ENCODE data around the gene DNAJC16. TPM values are rescaled to one million over a fixed set of nuclear protein-coding genes. Genes with fewer than 3 reads are reported as not detected.
A peak's percentile ranks its signal among the peaks of the same experiment; 100 is the strongest.

Gene DNAJC16
- total and polyA plus RNA-seq, 2 of the 13 experiments (the other 11 are each of a cell fraction or from before 2014, with no cell fraction given), result 11.4 to 15.4 TPM

DNA sequence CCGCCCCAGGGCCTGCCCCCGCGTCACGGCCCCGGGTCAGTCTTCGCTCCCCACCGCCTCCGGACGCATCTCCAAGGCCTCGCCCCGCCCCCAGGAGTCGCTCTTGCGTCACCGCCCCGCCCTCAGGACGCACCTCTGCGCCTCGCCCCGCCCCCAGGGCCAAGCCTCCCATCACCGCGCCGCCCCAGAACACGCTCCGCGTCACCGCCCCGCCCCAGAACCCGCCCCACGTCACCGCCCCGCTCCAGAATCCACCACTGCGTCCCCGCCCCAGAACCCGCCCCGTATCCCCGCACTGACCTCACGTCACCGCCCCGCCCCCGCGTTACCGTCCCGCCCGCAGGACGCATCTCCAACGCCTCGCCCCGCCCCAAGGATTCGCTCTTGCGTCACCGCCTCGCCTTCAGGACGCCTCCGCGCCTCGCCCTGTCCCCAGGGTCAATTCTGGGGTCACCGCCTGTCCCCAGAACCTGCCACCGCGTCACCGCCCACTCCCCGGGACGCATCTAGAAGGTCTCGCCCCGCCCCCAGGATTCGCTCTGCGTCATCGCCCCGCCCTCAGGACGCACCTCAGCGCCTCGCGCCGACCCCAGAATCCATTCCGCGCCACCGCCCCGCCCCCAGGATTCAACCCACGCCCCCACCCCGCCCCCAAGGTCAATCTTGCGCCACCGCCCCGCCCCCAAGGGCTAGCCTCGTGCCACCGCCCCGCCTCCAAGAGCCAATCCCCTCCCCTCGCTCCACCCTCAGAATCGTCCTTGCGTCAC, 2.2 kb upstream of the DNAJC16 start (continued):
- TF ChIP-seq ZNF660 (CRISPR knock-in tag; IDR thresholded peaks at IDR 0.05; ENCODE audit: borderline replicate concordance, low read depth), result no peak
- no peak for TF ChIP-seq CC2D1A (CRISPR knock-in tag; IDR thresholded peaks at IDR 0.05)
- TF ChIP-seq HNRNPL (IDR thresholded peaks at IDR 0.05; ENCODE audit: low read depth, low read length), result no peak
- no peak for TF ChIP-seq MZF1 (CRISPR knock-in tag; IDR thresholded peaks at IDR 0.05; ENCODE audit: borderline replicate concordance)
- TF ChIP-seq NFIB (CRISPR knock-in tag; IDR thresholded peaks at IDR 0.05; ENCODE audit: borderline replicate concordance), result no peak
- TF ChIP-seq NR2F6 (IDR thresholded peaks at IDR 0.05), result peak; percentile 36; the same call in 1 of the 2 replicates
- peak; percentile 37; the same call in 1 of the 2 replicates for TF ChIP-seq NR2F6 (CRISPR knock-in tag; IDR thresholded peaks at IDR 0.05)
- TF ChIP-seq CREM (IDR thresholded peaks at IDR 0.05), result peak; percentile 76
- no peak for TF ChIP-seq CREM (CRISPR knock-in tag; IDR thresholded peaks at IDR 0.05)
- TF ChIP-seq KLF6 (CRISPR knock-in tag; IDR thresholded peaks at IDR 0.05), result no peak
- no peak for TF ChIP-seq ZNF547 (CRISPR knock-in tag; IDR thresholded peaks at IDR 0.05)
- no peak for TF ChIP-seq SMYD3 (CRISPR knock-in tag; IDR thresholded peaks at IDR 0.05)
- TF ChIP-seq HIVEP1 (CRISPR knock-in tag; IDR thresholded peaks at IDR 0.05), result peak; percentile 24; the same call in 1 of the 2 replicates
- TF ChIP-seq, protein P1, sequence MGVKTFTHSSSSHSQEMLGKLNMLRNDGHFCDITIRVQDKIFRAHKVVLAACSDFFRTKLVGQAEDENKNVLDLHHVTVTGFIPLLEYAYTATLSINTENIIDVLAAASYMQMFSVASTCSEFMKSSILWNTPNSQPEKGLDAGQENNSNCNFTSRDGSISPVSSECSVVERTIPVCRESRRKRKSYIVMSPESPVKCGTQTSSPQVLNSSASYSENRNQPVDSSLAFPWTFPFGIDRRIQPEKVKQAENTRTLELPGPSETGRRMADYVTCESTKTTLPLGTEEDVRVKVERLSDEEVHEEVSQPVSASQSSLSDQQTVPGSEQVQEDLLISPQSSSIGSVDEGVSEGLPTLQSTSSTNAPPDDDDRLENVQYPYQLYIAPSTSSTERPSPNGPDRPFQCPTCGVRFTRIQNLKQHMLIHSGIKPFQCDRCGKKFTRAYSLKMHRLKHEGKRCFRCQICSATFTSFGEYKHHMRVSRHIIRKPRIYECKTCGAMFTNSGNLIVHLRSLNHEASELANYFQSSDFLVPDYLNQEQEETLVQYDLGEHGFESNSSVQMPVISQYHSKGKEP (CRISPR knock-in tag; IDR thresholded peaks at IDR 0.05), result no peak
- no peak for TF ChIP-seq ZNF34 (CRISPR knock-in tag; IDR thresholded peaks at IDR 0.05; ENCODE audit: borderline replicate concordance)
- no peak for TF ChIP-seq ZNF678 (CRISPR knock-in tag; IDR thresholded peaks at IDR 0.05)
- no peak for TF ChIP-seq SRY (CRISPR knock-in tag; IDR thresholded peaks at IDR 0.05)
- no peak for TF ChIP-seq ZNF605 (CRISPR knock-in tag; IDR thresholded peaks at IDR 0.05)
- TF ChIP-seq ZNF775 (CRISPR knock-in tag; IDR thresholded peaks at IDR 0.05; ENCODE audit: borderline replicate concordance), result no peak
- no peak for TF ChIP-seq TERF1 (CRISPR knock-in tag; IDR thresholded peaks at IDR 0.05)
- no peak for TF ChIP-seq CAMTA2 (CRISPR knock-in tag; IDR thresholded peaks at IDR 0.05; ENCODE audit: borderline replicate concordance)
- TF ChIP-seq FIP1L1 (IDR thresholded peaks at IDR 0.05; ENCODE audit: borderline replicate concordance, insufficient read depth, low read depth, low read length), result no peak
- no peak for TF ChIP-seq SMAD1 (CRISPR knock-in tag; IDR thresholded peaks at IDR 0.05; ENCODE audit: borderline replicate concordance, low read depth)
- TF ChIP-seq, protein P2, sequence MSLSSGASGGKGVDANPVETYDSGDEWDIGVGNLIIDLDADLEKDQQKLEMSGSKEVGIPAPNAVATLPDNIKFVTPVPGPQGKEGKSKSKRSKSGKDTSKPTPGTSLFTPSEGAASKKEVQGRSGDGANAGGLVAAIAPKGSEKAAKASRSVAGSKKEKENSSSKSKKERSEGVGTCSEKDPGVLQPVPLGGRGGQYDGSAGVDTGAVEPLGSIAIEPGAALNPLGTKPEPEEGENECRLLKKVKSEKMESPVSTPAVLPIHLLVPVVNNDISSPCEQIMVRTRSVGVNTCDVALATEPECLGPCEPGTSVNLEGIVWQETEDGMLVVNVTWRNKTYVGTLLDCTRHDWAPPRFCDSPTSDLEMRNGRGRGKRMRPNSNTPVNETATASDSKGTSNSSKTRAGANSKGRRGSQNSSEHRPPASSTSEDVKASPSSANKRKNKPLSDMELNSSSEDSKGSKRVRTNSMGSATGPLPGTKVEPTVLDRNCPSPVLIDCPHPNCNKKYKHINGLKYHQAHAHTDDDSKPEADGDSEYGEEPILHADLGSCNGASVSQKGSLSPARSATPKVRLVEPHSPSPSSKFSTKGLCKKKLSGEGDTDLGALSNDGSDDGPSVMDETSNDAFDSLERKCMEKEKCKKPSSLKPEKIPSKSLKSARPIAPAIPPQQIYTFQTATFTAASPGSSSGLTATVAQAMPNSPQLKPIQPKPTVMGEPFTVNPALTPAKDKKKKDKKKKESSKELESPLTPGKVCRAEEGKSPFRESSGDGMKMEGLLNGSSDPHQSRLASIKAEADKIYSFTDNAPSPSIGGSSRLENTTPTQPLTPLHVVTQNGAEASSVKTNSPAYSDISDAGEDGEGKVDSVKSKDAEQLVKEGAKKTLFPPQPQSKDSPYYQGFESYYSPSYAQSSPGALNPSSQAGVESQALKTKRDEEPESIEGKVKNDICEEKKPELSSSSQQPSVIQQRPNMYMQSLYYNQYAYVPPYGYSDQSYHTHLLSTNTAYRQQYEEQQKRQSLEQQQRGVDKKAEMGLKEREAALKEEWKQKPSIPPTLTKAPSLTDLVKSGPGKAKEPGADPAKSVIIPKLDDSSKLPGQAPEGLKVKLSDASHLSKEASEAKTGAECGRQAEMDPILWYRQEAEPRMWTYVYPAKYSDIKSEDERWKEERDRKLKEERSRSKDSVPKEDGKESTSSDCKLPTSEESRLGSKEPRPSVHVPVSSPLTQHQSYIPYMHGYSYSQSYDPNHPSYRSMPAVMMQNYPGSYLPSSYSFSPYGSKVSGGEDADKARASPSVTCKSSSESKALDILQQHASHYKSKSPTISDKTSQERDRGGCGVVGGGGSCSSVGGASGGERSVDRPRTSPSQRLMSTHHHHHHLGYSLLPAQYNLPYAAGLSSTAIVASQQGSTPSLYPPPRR (CRISPR knock-in tag; IDR thresholded peaks at IDR 0.05; ENCODE audit: borderline replicate concordance), result no peak

All from HepG2 (cell line).